ENCODE results near the gene ANKMY1.

GRCh38 chr2:240593703-240594451, 36.1 kb upstream of the ANKMY1 start:
- TF ChIP-seq CTCF (IDR thresholded peaks at IDR 0.05) (no peak), POLR2A (IDR thresholded peaks at IDR 0.05) (no peak)
